Right lobe of liver (tissue), 6 donors: ENCODE data around the gene CDC37. TPM values are rescaled to one million over a fixed set of nuclear protein-coding genes. Genes with fewer than 3 reads are reported as not detected.
"Not testable (repeated sequence)": the region's sequence is repeated elsewhere in the genome, so short reads cannot be mapped to it uniquely, and the experiment has no call there.

Experiments
- ATAC-seq, 4 donors: fragments of 200-7000 bp; cut with Tn5 transposase; one replicate each; pipeline ENCODE4 v1.9.1; 2020; ENCODE audit warnings: mild to moderate bottlenecking in 4 of 4, moderate library complexity in 4 of 4
- DNase-seq, 3 donors: peaks; one replicate each; pipeline ENCODE4 v3.0.0-alpha.2; 2020
- H3K27ac ChIP-seq, 3 donors: fragments of 200-600 bp; one replicate each; pipeline ENCODE4 v1.8.0; 2022
- H3K27me3 ChIP-seq, 2 donors: fragments of 200-600 bp; one replicate each; pipeline ENCODE4 v1.8.0; 2022
- H3K36me3 ChIP-seq, 4 donors: fragments of 200-600 bp; sonication (generic) in 1 of 4; one replicate each; pipeline versions ENCODE4 v1.5.1 to v1.8.0; 2017 to 2022; ENCODE audit warnings: control low read depth in 1 of 4
- H3K4me1 ChIP-seq, 4 donors: fragments of 200-600 bp; sonication (generic) in 1 of 4; one replicate each; pipeline versions ENCODE4 v1.5.1 to v1.8.0; 2017 to 2022; ENCODE audit warnings: control low read depth in 1 of 4
- H3K4me3 ChIP-seq, 3 donors: fragments of 200-600 bp; one replicate each; pipeline ENCODE4 v1.8.0; 2022
- H3K9me3 ChIP-seq, 4 donors: fragments of 200-600 bp; sonication (generic) in 1 of 4; one replicate each; pipeline versions ENCODE4 v1.5.1 to v1.8.0; 2017 to 2022; ENCODE audit warnings: control low read depth in 1 of 4
- POLR2A ChIP-seq: fragments of 450-650 bp; IDR thresholded peaks from one replicate; pipeline ENCODE4 v1.6.1; 2017; ENCODE audit warnings: antibody characterized with exemption, mild to moderate bottlenecking
- WGBS: methylation state at CpG from one replicate; pipeline ENCODE4 v1.1.6; 2018; ENCODE audit warnings: low coverage, low lambda C conversion rate; ENCODE audit not compliant: insufficient coverage; ENCODE audit errors: missing lambda C conversion rate; 5-methylcytosine and 5-hydroxymethylcytosine counted together
- intact Hi-C, 2 donors: fragments of 100-400 bp; cut with DNase I; formaldehyde crosslinking; loops; one replicate each; pipeline versions ENCODE4 v1.11.2 to v1.14.1; 2022
- total RNA-seq, 6 experiments: library from RNA; depleted of rRNA in 2 of 6; stranded (reverse); fragments of >200 nt in 2 of 6; fragmentation: NEBNext Ultra II Directional in 3 of 6; extraction: Animal tissue kit (Norgen Biotek cat#: 25700) in 3 of 6; gene quantifications; one replicate each; pipeline versions ENCODE4 v1.1.0 to v1.2.4, GENCODE V29; 2016 to 2023
- TF ChIP-seq, protein P1 (sequence below), 4 donors: fragments of 200-600 bp in 3 of 4; fragments of 450-650 bp in 1 of 4; IDR thresholded peaks; one replicate each; pipeline versions ENCODE4 v1.5.1 to v1.8.0; 2016 to 2022; ENCODE audit warnings: antibody characterized with exemption in 4 of 4, mild to moderate bottlenecking in 2 of 4
- donor health status: DM: no; HTN: yes; CAD: no.
- donor health status: DM: no; HTN: no; CAD: no.
- donor health status: DM: no; HTN: no; CAD: no.
- donor health status: DM: no; HTN: yes; CAD: no.
- donor health status: DM: no; HTN: yes; CAD: no.

The CDC37 gene
- total RNA-seq, 6 experiments from 2014 or later, result 39.6 to 74.9 (median 50.1) TPM

DNA sequence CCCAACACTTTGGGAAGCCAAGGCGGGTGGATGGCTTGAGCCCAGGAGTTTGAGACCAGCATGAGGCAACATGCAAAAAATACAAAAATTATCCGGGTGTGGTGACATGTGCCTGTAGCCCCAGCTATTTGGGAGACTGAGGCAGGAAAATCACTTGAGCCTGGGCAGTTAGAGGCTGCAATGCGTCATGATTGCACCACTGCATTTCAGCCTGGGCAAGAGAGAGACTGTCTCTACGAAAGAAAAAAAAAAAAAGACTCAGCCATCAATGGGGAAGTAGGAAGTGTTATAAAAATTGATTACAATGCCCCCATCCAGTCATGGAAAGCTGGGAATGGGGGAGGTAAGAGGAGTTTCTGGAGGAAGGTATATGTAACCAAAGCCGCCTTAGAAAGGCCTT, 28.4 kb downstream of the CDC37 start:
- Histone ChIP-seq H3K9me3 (no peaks in the 10 kb centered on the region), H3K27ac (no peak overlapping the region), H3K4me3 (no peak overlapping the region), H3K4me1 (peaks cover 0 to 3% (median 0%) of the 10 kb centered on the region in 4 donors), H3K36me3 (peaks cover 0 to 12% (median 6%) of the 10 kb centered on the region in 4 donors), H3K27me3 (no peaks in the 10 kb centered on the region)
- TF ChIP-seq, protein P1, sequence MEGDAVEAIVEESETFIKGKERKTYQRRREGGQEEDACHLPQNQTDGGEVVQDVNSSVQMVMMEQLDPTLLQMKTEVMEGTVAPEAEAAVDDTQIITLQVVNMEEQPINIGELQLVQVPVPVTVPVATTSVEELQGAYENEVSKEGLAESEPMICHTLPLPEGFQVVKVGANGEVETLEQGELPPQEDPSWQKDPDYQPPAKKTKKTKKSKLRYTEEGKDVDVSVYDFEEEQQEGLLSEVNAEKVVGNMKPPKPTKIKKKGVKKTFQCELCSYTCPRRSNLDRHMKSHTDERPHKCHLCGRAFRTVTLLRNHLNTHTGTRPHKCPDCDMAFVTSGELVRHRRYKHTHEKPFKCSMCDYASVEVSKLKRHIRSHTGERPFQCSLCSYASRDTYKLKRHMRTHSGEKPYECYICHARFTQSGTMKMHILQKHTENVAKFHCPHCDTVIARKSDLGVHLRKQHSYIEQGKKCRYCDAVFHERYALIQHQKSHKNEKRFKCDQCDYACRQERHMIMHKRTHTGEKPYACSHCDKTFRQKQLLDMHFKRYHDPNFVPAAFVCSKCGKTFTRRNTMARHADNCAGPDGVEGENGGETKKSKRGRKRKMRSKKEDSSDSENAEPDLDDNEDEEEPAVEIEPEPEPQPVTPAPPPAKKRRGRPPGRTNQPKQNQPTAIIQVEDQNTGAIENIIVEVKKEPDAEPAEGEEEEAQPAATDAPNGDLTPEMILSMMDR (IDR thresholded peaks at IDR 0.05), result no peak
- TF ChIP-seq POLR2A, result no peak
- 88% methylated on average over 3 of the region's 5 CpGs for WGBS
- DNase-seq, result no peak
- no peak for ATAC-seq
- intact Hi-C loops, result no loop called here

GRCh38 chr19:10372690-10373089, 30.7 kb downstream of the CDC37 start:
- WGBS, result 67% methylated on average over 1 of the region's 3 CpGs
- H3K27me3 ChIP-seq, result no peaks in the 10 kb centered on the region
- H3K4me1 ChIP-seq, result no peaks in the 10 kb centered on the region
- DNase-seq, result no peak
- TF ChIP-seq, protein P1 (IDR thresholded peaks at IDR 0.05), result no peak
- no peak for TF ChIP-seq POLR2A
- H3K36me3 ChIP-seq, result peaks cover 0 to 19% (median 6%) of the 10 kb centered on the region in 4 donors
- no peaks in the 10 kb centered on the region for H3K9me3 ChIP-seq
- H3K4me3 ChIP-seq, result no peak overlapping the region
- ATAC-seq, result peak in 2 of 4 donors; percentile 36 to 45
- intact Hi-C loops, result no loop called here
- H3K27ac ChIP-seq, result no peak overlapping the region

GRCh38 chr19:10368101-10368803, 35.1 kb downstream of the CDC37 start:
- ATAC-seq (peak in 1 of 4 donors; percentile 35), DNase-seq (no peak)
- intact Hi-C loops, result no loop called here
- no peak overlapping the region for H3K4me3 ChIP-seq
- TF ChIP-seq, protein P1 (IDR thresholded peaks at IDR 0.05), result no peak
- no peak for TF ChIP-seq POLR2A
- no peaks in the 10 kb centered on the region for H3K9me3 ChIP-seq
- H3K27ac ChIP-seq, result no peak overlapping the region
- H3K4me1 ChIP-seq, result no peaks in the 10 kb centered on the region
- no peaks in the 10 kb centered on the region for H3K27me3 ChIP-seq
- 82% methylated on average over 3 of the region's 15 CpGs for WGBS
- peaks cover 0 to 30% (median 12%) of the 10 kb centered on the region in 4 donors for H3K36me3 ChIP-seq

- H3K4me3 ChIP-seq, H3K4me1 ChIP-seq, H3K27me3 ChIP-seq, DNase-seq, intact Hi-C loops, ATAC-seq, H3K9me3 ChIP-seq, H3K27ac ChIP-seq: not testable (repeated sequence)
- H3K36me3 ChIP-seq, result peaks cover 0 to 36% (median 12%) of the 10 kb centered on the region in 4 donors
- 93% methylated on average over 2 of the region's 4 CpGs for WGBS
These were observed 36.3 kb downstream of the CDC37 start for GRCh38 chr19:10366950-10367512.

- no peak overlapping the region for H3K27ac ChIP-seq
- ATAC-seq (no peak), DNase-seq (no peak)
- no CpG with 5 or more reads among the region's 23 CpGs for WGBS
- H3K4me3 ChIP-seq, result no peak overlapping the region
- peaks cover 0 to 42% (median 12%) of the 10 kb centered on the region in 4 donors for H3K36me3 ChIP-seq
- H3K4me1 ChIP-seq, result no peaks in the 10 kb centered on the region
- no peaks in the 10 kb centered on the region for H3K27me3 ChIP-seq
- no peaks in the 10 kb centered on the region for H3K9me3 ChIP-seq
- no peak for TF ChIP-seq POLR2A
- TF ChIP-seq, protein P1 (IDR thresholded peaks at IDR 0.05), result no peak
- intact Hi-C loops, result no loop called here
These were observed 37.8 kb downstream of the CDC37 start for GRCh38 chr19:10365518-10365917.
